GM19395 (cell line): Measurements from ENCODE around the gene ATXN1L.
"Not testable (repeated sequence)": the region's sequence is repeated elsewhere in the genome, so short reads cannot be mapped to it uniquely, and the experiment has no call there.

Experiments used
- ATAC-seq: cut with Tn5 transposase; IDR thresholded peaks from one replicate; pipeline ENCODE4 v1.9.1; 2021; ENCODE audit warnings: mild to moderate bottlenecking, moderate library complexity; ENCODE audit not compliant: unreplicated experiment

ATXN1L gene

GRCh38 chr16:71852158-71852557 lies 6.4 kb downstream of the ATXN1L start:
- no peak for ATAC-seq

GRCh38 chr16:71852561-71852960 lies 6.8 kb downstream of the ATXN1L start:
- no peak for ATAC-seq

GRCh38 chr16:71853413-71853812 lies 7.6 kb downstream of the ATXN1L start:
- peak; percentile 80 for ATAC-seq

- no peak for ATAC-seq
Measured at GRCh38 chr16:71854369-71854948, 8.7 kb downstream of the ATXN1L start.

DNA sequence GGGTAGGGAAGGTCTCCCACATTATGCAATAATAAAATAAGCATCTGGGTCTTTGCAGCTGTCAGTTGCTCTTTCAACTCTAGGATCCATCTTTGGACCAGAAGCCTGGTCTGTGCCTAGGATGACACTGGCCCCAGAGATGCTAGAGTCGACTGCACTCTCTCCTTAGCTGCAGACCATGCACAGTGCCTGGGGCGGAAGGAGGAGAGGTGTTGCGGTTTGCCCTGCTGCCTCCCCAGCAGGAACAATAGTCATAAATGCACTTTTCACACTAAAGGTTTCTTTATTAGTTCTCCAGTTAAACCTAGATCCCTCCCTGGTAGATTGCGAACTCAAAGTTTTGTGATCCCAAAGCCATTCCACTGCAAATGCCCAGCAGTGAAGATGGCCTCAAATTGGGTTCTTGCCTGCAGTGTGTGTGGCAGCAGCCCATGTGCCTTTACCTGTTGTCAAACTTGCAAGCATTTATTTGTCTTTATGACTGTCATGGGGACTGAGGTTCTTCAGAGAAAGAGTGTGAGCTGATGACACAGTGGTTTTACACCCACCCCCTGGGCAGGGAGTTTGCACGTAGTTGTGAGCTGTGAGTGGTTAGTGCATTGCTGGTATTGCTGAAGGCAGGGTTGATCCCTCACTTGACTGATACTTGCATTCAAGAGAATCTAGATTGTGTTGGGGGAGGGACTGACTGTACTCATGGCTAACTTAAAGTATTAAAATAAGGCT lies 10.3 kb downstream of the ATXN1L start:
- ATAC-seq, result no peak

DNA sequence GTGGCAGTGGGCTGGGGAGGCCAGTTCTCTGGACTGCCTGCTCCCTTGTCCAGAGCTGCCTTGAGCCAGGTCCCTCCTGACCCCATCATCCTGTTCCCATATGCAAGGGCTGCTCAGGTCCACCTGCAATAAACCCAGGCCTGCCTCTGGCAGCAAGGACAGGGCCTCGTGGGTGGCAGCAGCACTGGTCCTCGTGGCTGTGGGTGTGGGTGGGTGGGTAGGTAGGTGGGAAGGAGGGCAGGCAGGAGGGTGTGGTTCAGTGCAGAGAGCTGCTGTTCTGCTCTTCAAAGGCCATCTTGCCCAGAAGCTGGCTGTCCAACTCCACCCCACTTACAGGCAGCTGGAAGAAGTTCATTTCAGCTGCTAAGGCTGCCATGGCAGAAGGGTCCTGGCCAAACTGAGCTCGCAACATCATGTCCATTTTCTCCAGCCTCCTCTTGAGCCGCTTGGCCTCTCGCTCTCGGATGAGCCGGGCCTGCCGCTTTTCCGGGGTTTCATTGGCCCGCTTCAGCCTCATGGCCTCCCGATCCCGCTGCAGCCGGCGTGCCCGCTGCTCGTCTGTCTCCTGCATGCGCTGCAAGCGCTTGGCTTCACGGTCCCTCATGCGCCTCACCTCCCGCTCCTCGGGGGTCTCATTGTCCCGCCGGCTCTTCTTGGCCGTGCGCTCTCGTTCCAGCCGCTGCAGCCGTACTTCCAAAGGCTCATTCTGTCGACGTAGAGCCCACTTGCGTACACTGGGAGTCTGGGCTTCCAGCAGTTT lies 14.2 kb downstream of the ATXN1L start:
- no peak for ATAC-seq

DNA sequence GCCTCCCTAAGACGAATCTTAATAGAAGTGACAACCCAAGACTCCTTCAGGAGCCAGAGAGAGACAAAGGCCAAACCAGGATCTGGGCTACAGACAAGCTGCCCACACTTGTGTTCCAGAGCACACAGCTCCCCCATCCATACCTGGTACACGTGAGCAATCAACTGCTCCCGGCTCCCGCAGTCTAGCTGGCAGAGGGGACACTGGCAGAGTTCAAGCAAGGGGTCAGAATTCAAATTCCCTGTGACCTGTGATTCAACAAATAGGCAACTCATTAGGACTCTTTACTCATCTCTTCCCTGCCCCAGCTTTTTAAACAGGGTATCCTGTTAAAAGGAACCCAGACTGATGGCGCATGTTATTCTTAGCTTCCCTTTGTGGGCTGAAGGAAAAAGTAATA lies 18.2 kb downstream of the ATXN1L start:
- ATAC-seq, result no peak

- no peak for ATAC-seq
Measured at GRCh38 chr16:71865173-71865863, 19.5 kb downstream of the ATXN1L start.

GRCh38 chr16:71867175-71867574 lies 21.4 kb downstream of the ATXN1L start:
- not testable (repeated sequence) for ATAC-seq

DNA sequence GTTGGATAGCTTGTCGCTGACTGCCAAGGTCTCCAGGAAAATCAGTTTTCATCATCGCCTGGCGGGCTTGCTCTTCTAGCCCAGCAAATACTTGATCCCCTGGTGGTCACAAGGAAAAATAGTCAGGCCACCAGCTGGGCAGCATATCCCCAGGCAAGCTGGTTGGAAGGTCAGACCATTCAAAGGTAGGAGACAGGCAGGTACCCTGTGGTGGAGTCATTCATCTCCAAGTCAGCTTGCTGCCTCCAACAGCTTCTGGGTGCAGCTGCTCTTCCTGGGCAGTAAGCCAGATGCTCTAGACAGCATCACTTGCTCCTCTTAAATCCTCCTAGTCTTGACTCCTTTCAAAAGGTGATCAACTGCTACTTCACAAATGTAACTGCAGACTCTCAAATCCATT lies 22.2 kb downstream of the ATXN1L start:
- ATAC-seq, result no peak

- no peak for ATAC-seq
Measured at GRCh38 chr16:71869089-71869488, 23.3 kb downstream of the ATXN1L start.

GRCh38 chr16:71870818-71871217 lies 25.0 kb downstream of the ATXN1L start:
- no peak for ATAC-seq

DNA sequence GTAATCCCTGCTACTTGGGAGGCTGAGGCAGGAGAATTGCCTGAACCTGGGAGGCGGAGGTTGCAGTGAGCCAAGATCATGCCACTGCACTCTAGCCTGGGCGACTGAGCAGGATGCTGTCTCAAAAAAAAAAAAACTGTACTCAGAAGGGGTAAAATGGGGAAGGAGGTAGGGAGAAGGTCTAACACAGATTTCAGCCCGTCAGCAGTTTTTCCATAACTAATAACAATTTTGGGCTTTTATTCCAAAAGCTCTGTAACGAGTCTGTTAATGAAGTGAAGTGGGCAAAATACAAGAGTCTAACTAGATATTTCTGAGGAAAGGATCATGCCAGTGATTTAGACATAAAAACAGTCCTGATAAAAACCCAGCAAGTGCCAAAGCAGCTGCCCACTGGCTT lies 27.4 kb downstream of the ATXN1L start:
- no peak for ATAC-seq

DNA sequence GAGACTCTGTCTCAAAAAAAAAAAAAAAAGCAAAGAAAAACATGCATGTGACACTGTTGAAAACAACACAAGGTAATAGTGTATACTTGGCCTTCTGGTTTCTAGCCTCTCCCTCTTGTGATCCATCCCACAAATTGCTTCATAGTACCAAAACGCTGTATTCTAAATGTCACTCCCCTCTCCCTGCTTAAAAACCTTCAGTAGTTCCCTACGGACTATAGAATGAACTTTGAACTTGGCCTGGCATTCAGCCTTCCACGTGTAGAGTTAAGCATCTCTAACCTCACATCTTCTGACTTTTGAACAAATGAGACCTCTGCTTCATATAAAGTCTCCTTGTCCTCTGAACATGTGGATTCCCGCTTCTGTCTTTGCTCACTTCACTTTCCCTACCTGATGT lies 33.1 kb downstream of the ATXN1L start:
- no peak for ATAC-seq

- ATAC-seq, result no peak
Measured at GRCh38 chr16:71880176-71880575, 34.4 kb downstream of the ATXN1L start.

DNA sequence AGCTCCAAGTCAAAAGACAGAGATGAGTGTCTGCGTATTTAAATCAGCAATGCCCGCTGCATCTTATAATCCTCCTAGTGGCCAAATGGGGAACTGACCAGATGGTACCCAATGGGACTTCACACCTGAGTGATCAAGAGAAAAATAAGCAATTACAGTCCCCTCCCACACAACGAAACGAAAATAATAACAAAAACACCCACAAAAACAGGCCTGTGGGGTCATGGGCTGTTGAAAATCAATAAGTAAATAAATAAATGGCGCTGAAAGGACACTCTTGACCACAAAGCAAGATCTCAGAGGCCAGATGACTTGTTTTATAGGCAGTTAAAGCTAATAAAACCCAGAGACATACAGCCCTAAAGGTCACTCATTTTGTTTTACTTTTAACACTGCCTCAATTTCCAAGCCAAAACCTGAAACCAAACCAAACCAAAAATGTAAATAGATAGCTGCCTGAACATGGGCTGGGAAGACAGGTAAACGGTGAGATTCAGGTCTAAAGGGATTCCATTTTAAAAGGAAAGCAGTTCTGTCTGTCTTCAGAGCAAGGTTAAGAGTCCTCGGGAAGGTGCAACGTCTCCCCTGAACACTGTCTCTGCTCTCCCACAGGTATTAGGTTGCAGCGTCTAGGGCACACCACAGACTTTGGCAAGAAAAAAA lies 36.9 kb downstream of the ATXN1L start:
- peak; percentile 17 for ATAC-seq

- ATAC-seq, result peak; percentile 30
Measured at GRCh38 chr16:71883168-71883848, 37.5 kb downstream of the ATXN1L start.

- ATAC-seq, result peak; percentile 52
Measured at GRCh38 chr16:71883849-71884638, 38.3 kb downstream of the ATXN1L start, which contains the start of gene ZNF821. ZNF821 (minus strand) TSS chr16:71884182; CDS start chr16:71879946, 4,236 bp downstream.

DNA sequence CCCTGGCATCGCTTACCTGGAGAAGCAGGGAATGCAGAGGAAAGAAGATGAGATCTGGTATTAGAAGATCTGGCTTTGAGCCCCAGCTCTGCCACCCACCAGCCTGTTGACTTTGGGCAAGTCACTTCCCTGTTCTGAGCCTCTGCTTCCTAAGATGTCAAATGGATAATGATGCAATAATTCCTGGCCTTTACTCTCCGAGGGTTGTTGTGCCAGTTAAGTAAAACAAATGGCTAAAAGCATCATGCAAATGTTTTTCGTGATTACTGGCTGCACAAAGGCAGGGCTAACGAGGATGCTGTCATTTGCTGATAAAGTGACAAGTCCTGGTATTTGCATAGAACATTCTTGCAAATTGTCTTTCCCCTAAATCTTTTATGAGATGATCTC lies 39.5 kb downstream of the ATXN1L start:
- ATAC-seq, result no peak
